Neutrophil (primary cell): ENCODE data around the gene CCDC34.

Source experiments
- H3K27ac ChIP-seq: fragments of 200-600 bp; sonication (generic); 2 replicates; pipeline ENCODE4 v1.5.1; 2016; ENCODE audit warnings: mild to moderate bottlenecking, moderate library complexity
- H3K27me3 ChIP-seq: fragments of 200-600 bp; sonication (generic); 2 replicates; pipeline ENCODE4 v1.6.0; 2016; ENCODE audit warnings: mild to moderate bottlenecking
- H3K36me3 ChIP-seq: fragments of 200-600 bp; sonication (generic); 2 replicates; pipeline ENCODE4 v1.5.1; 2017
- H3K4me1 ChIP-seq, 2 experiments: fragments of 200-600 bp in 1 of 2; sonication (generic) in 1 of 2; 1 replicate in 1 of 2; 2 replicates in 1 of 2; pipeline versions ENCODE4 v1.5.1 to v1.6.1; 2013 to 2016; ENCODE audit warnings: low read depth in 1 of 2, low read length in 1 of 2, mild to moderate bottlenecking in 1 of 2, moderate library complexity in 1 of 2; ENCODE audit not compliant: control insufficient read depth in 1 of 2, insufficient read depth in 1 of 2
- H3K4me3 ChIP-seq, 2 experiments: fragments of 200-600 bp in 1 of 2; sonication (generic) in 1 of 2; 1 replicate in 1 of 2; 2 replicates in 1 of 2; pipeline ENCODE4 v1.5.1; 2013 to 2016; ENCODE audit warnings: low read depth in 1 of 2, low read length in 1 of 2, mild to moderate bottlenecking in 1 of 2, moderate library complexity in 1 of 2
- H3K9me3 ChIP-seq: fragments of 200-600 bp; sonication (generic); 2 replicates; pipeline ENCODE4 v1.5.1; 2016
- TF ChIP-seq, protein P1 (sequence below): fragments of 200-600 bp; sonication (generic); IDR thresholded peaks from 2 replicates; pipeline ENCODE4 v1.5.1; 2016; ENCODE audit warnings: antibody characterized with exemption

Gene CCDC34

DNA sequence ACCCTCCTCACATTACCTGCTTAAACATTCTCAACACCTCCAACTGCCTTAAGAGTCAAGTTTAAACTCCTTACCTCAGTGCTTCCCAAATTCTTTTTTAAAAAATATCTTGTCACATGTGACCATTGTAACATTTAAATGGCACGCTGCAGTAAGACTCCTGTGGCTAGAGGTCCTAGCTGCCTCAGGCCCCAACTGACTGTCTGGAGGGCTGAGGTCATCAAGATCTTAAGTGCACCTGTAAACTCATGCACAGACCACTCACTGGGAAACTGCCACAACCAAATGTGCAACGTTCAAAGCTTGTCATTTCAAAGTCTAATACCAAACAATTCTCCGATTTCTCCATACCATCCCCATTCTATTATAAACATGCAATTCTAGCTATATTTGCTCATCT is 16.4 kb upstream of the CCDC34 start:
- H3K9me3 ChIP-seq: no peaks in the 10 kb centered on the region
- no peak overlapping the region for H3K27ac ChIP-seq
- no peaks in the 10 kb centered on the region for H3K27me3 ChIP-seq
- H3K36me3 ChIP-seq: no peaks in the 10 kb centered on the region
- TF ChIP-seq, protein P1, sequence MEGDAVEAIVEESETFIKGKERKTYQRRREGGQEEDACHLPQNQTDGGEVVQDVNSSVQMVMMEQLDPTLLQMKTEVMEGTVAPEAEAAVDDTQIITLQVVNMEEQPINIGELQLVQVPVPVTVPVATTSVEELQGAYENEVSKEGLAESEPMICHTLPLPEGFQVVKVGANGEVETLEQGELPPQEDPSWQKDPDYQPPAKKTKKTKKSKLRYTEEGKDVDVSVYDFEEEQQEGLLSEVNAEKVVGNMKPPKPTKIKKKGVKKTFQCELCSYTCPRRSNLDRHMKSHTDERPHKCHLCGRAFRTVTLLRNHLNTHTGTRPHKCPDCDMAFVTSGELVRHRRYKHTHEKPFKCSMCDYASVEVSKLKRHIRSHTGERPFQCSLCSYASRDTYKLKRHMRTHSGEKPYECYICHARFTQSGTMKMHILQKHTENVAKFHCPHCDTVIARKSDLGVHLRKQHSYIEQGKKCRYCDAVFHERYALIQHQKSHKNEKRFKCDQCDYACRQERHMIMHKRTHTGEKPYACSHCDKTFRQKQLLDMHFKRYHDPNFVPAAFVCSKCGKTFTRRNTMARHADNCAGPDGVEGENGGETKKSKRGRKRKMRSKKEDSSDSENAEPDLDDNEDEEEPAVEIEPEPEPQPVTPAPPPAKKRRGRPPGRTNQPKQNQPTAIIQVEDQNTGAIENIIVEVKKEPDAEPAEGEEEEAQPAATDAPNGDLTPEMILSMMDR: no peak
- no peaks in the 10 kb centered on the region for H3K4me1 ChIP-seq
- H3K4me3 ChIP-seq: no peak overlapping the region

DNA sequence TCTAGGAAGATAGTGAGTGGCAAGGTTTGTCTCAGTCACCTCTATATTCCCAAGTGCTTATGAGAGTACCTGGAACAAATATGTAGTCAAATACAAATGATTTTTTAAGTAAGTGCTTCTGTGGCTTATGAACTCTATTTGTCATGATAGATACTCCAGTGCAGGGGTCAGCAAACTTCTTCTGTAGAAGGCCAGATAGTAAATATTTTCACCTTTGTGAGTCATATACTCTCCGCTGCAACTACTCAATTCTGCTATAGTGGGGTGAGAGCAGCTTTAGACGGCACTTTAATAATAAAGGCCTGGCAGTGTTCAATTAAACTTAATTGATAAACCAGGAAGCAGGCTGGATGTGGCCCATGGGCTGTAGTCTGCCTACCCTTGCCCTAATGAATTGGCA is 12.4 kb upstream of the CCDC34 start:
- Histone ChIP-seq H3K4me3 (no peak overlapping the region), H3K9me3 (no peaks in the 10 kb centered on the region), H3K27me3 (no peaks in the 10 kb centered on the region), H3K36me3 (no peaks in the 10 kb centered on the region), H3K4me1 (no peaks in the 10 kb centered on the region), H3K27ac (no peak overlapping the region)
- TF ChIP-seq, protein P1: no peak

DNA sequence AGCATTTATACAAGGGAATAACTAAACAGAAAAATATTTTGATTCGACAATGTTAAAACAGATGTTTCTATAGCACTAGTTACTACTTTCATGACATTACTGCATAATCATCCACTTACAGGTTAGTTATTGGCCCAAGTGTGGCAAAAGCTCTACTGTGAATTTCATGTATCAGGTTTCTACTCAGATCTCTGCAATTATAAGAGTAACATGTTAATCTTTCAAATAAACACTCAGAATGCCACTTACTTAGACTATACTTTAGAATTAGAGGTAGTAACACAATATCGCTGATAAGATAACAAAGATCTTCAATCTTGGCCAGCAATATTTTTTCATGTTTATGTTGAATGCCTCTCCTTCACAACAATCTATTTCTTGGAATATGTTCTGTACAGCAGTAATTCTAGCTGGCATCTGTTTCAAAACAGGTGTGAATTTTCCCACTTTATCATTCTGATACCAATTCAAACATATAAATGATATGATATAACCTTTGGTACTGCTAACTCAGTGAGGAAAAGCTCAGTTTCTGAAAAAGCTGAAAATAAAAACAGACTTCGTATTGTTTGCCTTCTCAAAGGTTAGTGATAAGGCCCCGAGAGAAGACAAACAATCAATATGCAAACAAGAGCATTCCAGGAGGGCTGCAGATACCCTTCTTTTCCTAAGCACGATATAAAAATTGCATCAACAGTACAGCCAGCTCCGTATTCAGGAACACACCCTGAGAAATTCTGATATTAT is 11.0 kb upstream of the CCDC34 start:
- Histone ChIP-seq H3K4me3 (no peak overlapping the region), H3K36me3 (no peaks in the 10 kb centered on the region), H3K4me1 (no peaks in the 10 kb centered on the region), H3K27ac (no peak overlapping the region), H3K9me3 (no peaks in the 10 kb centered on the region), H3K27me3 (no peaks in the 10 kb centered on the region)
- TF ChIP-seq, protein P1: no peak

DNA sequence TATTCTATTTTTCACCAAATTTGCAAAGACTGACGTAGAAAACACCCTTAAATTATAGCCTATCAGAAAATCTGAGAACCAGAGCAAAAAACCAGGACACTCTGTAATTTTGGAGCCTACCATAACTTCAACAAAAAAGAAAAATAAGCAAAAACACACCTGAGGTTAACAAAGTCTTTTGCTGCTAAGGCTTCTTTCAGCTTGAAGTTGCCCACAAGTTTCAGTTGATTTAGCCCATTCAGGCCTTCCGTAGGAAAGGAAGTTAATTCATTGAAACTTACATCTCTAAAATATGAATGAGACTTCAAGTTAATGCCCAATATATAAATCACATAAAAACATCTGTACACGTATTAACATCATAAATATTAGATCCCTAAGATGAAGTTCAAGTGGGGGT is 10.4 kb upstream of the CCDC34 start:
- Histone ChIP-seq H3K4me3 (no peak overlapping the region), H3K27ac (no peak overlapping the region), H3K27me3 (no peaks in the 10 kb centered on the region), H3K4me1 (no peaks in the 10 kb centered on the region), H3K36me3 (no peaks in the 10 kb centered on the region), H3K9me3 (no peaks in the 10 kb centered on the region)
- TF ChIP-seq, protein P1: no peak

DNA sequence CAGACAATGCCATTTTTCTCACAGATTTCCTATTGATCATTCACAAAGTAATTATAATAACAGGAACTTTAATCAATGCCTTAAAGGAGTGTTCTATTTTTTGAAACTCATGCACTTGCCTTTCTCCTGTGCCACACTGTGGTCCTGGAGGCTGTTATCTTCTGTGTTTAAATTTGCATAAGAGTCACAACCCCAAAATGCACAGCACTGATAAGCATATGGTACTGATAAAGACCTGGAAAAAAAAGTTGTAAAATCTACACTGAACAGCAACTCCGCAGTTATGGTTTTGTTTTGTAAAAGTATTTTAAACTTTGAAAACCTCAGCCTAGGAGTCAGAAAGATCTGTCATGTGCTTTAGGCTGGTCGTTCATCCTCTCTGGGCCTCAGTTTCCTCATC is 9.1 kb upstream of the CCDC34 start:
- Histone ChIP-seq H3K27ac (no peak overlapping the region), H3K4me1 (no peaks in the 10 kb centered on the region), H3K36me3 (no peaks in the 10 kb centered on the region), H3K27me3 (no peaks in the 10 kb centered on the region), H3K9me3 (no peaks in the 10 kb centered on the region), H3K4me3 (no peak overlapping the region)
- TF ChIP-seq, protein P1: no peak
